Osteocyte (in vitro differentiated cells): ENCODE results near the gene FLT1. TPM values are rescaled to one million over a fixed set of nuclear protein-coding genes. Genes with fewer than 3 reads are reported as not detected.

Experiments
- DNase-seq: peaks from one replicate; pipeline ENCODE4 v3.0.0; 2021; ENCODE audit warnings: mixed read lengths; ENCODE audit not compliant: unreplicated experiment; ENCODE audit errors: extremely low spot score
- H3K27ac Mint-ChIP-seq: one replicate; pipeline ENCODE4 v1.8.0; 2021; ENCODE audit warnings: mild to moderate bottlenecking, mixed read lengths; ENCODE audit not compliant: unreplicated experiment
- H3K27me3 Mint-ChIP-seq: one replicate; pipeline ENCODE4 v1.8.0; 2021; ENCODE audit warnings: mixed read lengths; ENCODE audit not compliant: unreplicated experiment
- H3K36me3 Mint-ChIP-seq: one replicate; pipeline ENCODE4 v1.8.0; 2021; ENCODE audit warnings: mixed read lengths; ENCODE audit not compliant: unreplicated experiment
- H3K4me1 Mint-ChIP-seq: one replicate; pipeline ENCODE4 v1.8.0; 2021; ENCODE audit warnings: mixed read lengths; ENCODE audit not compliant: unreplicated experiment
- H3K4me3 Mint-ChIP-seq: one replicate; pipeline ENCODE4 v1.8.0; 2021; ENCODE audit warnings: mild to moderate bottlenecking, moderate library complexity, mixed read lengths; ENCODE audit not compliant: unreplicated experiment
- H3K9me3 Mint-ChIP-seq: one replicate; pipeline ENCODE4 v1.8.0; 2021; ENCODE audit warnings: mixed read lengths; ENCODE audit not compliant: unreplicated experiment
- total RNA-seq: library from RNA; stranded (reverse); gene quantifications from 2 replicates; pipeline ENCODE4 v1.2.1, GENCODE V29; 2021
- TF ChIP-seq, protein P1 (sequence below): fragments of 200-600 bp; sonication (generic); IDR thresholded peaks from 2 replicates; pipeline ENCODE4 v1.5.0; 2021; ENCODE audit warnings: antibody characterized with exemption, mild to moderate bottlenecking, moderate library complexity

Gene FLT1
- total RNA-seq, 1 donor from 2014 or later, result 3.4 TPM

- no peaks in the 10 kb centered on the region for H3K27me3 Mint-ChIP-seq
- H3K4me3 Mint-ChIP-seq, result no peak overlapping the region
- TF ChIP-seq, protein P1, sequence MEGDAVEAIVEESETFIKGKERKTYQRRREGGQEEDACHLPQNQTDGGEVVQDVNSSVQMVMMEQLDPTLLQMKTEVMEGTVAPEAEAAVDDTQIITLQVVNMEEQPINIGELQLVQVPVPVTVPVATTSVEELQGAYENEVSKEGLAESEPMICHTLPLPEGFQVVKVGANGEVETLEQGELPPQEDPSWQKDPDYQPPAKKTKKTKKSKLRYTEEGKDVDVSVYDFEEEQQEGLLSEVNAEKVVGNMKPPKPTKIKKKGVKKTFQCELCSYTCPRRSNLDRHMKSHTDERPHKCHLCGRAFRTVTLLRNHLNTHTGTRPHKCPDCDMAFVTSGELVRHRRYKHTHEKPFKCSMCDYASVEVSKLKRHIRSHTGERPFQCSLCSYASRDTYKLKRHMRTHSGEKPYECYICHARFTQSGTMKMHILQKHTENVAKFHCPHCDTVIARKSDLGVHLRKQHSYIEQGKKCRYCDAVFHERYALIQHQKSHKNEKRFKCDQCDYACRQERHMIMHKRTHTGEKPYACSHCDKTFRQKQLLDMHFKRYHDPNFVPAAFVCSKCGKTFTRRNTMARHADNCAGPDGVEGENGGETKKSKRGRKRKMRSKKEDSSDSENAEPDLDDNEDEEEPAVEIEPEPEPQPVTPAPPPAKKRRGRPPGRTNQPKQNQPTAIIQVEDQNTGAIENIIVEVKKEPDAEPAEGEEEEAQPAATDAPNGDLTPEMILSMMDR, result no peak
- no peaks in the 10 kb centered on the region for H3K36me3 Mint-ChIP-seq
- no peaks in the 10 kb centered on the region for H3K9me3 Mint-ChIP-seq
- H3K27ac Mint-ChIP-seq, result no peak overlapping the region
- no peak for DNase-seq
- peaks cover 12% of the 10 kb centered on the region for H3K4me1 Mint-ChIP-seq
Measured at GRCh38 chr13:28531845-28532387, 37.0 kb upstream of the FLT1 start.

DNA sequence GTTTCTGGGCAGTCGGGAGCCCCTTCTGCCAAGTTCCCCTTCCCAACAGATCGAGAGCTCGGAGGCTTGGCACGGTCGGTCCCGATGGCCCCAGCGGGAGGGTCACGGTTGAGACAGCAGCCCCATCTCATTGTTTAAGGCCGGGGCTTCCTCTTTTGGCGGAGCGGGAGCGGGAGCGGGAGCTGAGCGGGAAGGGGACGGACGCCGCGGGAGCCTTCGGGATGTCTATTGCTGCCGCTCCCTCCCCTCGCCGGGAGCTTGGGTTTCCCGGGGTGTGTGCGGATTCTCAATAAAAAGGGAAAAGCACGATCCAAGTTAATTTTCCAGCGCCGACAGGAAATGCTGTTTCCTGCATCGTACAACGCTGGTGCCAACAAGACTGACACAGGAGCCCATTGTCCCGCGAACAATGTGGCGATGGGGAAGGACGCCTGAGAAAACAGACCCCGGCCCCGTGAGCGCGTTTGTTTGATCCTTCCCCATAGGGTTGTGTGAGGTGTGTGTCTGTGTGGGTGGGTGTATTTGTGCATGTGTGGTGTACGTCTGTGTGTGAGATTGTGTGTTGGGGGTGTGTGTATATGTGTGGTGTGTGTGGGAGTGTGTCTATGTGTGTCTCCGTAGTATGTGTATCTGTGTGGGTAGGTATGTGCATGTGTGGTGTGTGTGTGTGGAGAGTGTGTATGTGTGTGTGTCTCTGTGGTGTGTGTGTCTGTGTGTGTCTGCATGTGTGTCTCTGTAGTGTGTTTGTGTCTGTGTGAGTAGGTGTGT is 36.3 kb upstream of the FLT1 start:
- no peak overlapping the region for H3K4me3 Mint-ChIP-seq
- TF ChIP-seq, protein P1, result no peak
- no peaks in the 10 kb centered on the region for H3K9me3 Mint-ChIP-seq
- H3K27me3 Mint-ChIP-seq, result no peaks in the 10 kb centered on the region
- H3K27ac Mint-ChIP-seq, result no peak overlapping the region
- DNase-seq, result peak; percentile 83
- H3K4me1 Mint-ChIP-seq, result peaks cover 6% of the 10 kb centered on the region
- H3K36me3 Mint-ChIP-seq, result no peaks in the 10 kb centered on the region

DNA sequence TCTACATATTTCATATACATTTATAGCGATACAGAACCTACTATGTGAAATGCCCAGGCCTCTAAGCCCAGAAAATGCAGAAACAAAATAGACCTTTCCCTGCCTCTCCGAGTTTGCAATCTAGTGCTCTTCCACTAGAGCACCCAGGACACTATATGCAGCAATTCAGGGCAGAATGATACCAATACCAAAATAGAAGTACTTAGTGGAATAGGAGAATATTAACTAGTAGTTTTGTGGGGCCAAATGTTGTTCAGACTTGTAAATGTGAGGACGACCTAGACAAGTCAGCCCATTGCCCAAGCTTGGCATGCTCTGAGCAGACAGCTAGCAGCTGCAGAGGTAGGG is 35.8 kb upstream of the FLT1 start:
- Mint-ChIP-seq H3K27me3 (no peaks in the 10 kb centered on the region), H3K4me1 (peaks cover 6% of the 10 kb centered on the region), H3K27ac (no peak overlapping the region), H3K4me3 (no peak overlapping the region), H3K36me3 (no peaks in the 10 kb centered on the region), H3K9me3 (no peaks in the 10 kb centered on the region)
- TF ChIP-seq, protein P1, result no peak
- no peak for DNase-seq

DNA sequence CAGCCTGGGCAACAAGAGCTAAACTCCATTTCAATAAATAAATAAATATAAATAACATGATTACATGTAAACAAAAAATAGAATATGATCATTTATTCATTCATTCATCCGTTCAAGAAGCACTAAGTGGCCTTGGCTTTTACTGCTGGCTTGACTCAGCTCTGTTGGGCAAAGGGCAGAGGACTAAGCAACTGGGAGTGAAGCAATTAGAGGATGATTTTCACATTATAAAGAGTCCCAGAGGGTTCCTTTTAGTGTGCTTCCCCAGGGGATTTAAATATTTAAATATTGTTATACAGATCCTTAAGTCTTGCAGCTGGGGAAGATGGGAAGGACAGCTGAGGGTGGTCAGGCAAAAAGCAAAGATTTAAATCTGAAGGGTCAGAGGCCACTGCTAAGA is 34.9 kb upstream of the FLT1 start:
- Mint-ChIP-seq H3K36me3 (no peaks in the 10 kb centered on the region), H3K27ac (no peak overlapping the region), H3K4me1 (peaks cover 6% of the 10 kb centered on the region), H3K9me3 (no peaks in the 10 kb centered on the region), H3K27me3 (no peaks in the 10 kb centered on the region), H3K4me3 (no peak overlapping the region)
- DNase-seq, result no peak
- TF ChIP-seq, protein P1, result no peak

GRCh38 chr13:28528848-28529247 is 33.9 kb upstream of the FLT1 start:
- Mint-ChIP-seq H3K4me3 (no peak overlapping the region), H3K27me3 (peaks cover 2% of the 10 kb centered on the region), H3K36me3 (no peaks in the 10 kb centered on the region), H3K4me1 (peaks cover 6% of the 10 kb centered on the region), H3K27ac (no peak overlapping the region), H3K9me3 (no peaks in the 10 kb centered on the region)
- TF ChIP-seq, protein P1, result peak; percentile 29
- no peak for DNase-seq
